HG03139 (cell line): ENCODE data around the gene SALL4.
"Not testable (repeated sequence)": the region's sequence is repeated elsewhere in the genome, so short reads cannot be mapped to it uniquely, and the experiment has no call there.

Experiments used
- ATAC-seq: cut with Tn5 transposase; IDR thresholded peaks from one replicate; pipeline ENCODE4 v1.9.1; 2021; ENCODE audit not compliant: unreplicated experiment

The SALL4 gene

GRCh38 chr20:51739722-51740249 is 62.5 kb downstream of the SALL4 start:
- no peak for ATAC-seq

GRCh38 chr20:51738877-51739447 is 63.4 kb downstream of the SALL4 start:
- ATAC-seq, result no peak

GRCh38 chr20:51738261-51738660 is 64.1 kb downstream of the SALL4 start:
- ATAC-seq, result not testable (repeated sequence)

- ATAC-seq, result no peak
These were observed 65.4 kb downstream of the SALL4 start for GRCh38 chr20:51736947-51737346.

DNA sequence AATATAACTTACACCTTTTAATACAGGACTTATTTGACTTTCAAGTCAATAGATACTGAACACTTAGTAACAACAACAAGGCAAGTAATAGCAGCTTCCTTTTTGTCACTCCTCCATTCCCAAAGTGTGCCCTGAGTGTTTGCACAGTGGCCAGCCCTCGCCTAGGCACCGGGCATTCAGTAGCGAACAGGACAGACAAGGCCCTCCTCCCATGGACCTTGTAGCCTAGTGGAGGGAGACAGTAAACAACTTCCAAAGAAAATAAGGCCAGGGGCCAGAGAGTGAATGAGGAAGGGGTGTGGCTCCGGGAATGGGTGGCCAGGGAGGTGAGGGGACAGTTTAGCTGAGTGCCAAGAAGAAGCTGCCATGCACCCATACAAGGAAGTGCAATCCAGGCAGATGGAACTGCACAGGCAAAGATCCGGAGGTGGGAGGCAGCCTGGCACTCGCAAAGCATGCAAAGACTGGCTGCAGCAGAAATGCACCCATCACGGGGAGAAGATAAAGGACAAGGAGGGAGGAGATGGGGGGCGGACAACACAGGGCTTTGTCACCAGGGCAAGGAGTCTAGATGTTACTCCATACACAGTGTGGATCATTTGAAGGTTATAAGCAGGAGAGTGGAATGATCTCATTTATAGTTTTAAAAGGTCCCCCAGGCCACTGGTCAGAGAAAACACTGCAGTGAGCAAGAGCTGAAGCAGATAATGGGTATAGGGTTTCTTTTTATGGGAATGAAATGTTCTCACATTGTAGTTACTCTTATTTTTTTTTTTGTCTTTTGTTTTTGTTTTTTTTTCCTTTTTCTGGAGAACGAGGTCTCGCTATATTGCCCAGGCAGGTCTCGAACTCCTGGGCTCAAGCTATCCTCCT is 66.4 kb downstream of the SALL4 start:
- ATAC-seq, result no peak

DNA sequence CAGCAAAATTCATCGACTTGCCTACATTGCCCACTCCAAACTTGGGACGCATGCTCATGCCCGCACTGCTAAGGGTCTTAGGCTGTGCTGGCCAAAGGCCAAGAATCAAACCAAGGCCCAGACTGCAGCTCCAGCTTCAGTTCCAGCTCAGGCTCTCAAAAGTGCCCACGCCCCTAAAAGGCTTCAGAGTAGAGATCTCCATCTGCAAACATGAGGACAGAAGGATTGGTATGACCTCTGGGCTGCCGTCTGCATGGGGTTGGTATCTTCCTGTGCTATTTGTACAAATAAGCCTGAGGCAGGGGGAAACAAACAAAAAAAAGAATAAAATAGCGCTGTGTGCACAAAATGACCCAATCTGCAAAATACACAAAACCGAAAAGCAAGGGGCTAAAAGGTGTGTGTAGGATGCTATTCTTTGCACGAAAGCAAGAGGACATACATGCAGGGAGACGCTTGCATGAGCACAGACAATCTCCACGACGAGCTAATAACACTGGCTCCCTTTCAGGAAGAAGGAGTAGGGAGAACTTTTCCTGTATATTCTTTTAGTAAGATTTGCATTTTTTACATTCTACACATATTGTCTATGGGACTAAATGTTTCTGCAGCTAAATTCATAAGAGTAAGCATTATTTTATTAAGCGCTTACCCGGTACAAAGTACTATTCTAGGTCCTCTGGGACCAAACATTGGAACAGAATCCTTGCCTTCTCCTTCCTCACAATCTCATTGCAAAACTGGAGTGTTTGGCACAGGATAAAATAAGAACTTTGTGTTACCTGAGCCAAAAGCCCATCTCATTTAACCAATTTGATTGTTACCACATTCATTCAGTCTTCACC is 67.2 kb downstream of the SALL4 start:
- ATAC-seq, result no peak

GRCh38 chr20:51733070-51733469 is 69.3 kb downstream of the SALL4 start:
- ATAC-seq, result no peak
